ENCODE results near the gene CXCL13.

The CXCL13 gene

DNA sequence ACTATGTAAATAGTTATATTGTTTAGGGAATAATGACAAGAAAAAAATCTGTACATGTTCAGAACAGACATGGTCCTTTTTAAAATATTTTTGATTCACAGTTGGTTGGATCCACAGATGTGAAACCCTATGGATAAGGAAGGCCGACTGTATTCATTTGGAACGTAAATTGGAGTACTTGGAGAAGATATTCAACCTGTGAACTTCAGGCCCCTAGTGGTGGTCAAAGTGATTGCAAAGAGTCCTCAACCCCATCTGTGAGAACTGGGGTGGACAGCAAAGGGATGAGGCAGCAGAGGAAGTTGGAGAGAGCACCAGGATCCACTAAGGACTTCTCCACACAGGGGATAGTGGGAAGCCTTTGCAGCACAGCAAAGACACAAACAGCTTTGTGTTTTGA, 6.2 kb upstream of the CXCL13 start:
- peak; percentile 29 for DNase-seq
- no peak overlapping the region for H3K27ac Mint-ChIP-seq
- TF ChIP-seq, protein P1, sequence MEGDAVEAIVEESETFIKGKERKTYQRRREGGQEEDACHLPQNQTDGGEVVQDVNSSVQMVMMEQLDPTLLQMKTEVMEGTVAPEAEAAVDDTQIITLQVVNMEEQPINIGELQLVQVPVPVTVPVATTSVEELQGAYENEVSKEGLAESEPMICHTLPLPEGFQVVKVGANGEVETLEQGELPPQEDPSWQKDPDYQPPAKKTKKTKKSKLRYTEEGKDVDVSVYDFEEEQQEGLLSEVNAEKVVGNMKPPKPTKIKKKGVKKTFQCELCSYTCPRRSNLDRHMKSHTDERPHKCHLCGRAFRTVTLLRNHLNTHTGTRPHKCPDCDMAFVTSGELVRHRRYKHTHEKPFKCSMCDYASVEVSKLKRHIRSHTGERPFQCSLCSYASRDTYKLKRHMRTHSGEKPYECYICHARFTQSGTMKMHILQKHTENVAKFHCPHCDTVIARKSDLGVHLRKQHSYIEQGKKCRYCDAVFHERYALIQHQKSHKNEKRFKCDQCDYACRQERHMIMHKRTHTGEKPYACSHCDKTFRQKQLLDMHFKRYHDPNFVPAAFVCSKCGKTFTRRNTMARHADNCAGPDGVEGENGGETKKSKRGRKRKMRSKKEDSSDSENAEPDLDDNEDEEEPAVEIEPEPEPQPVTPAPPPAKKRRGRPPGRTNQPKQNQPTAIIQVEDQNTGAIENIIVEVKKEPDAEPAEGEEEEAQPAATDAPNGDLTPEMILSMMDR (IDR thresholded peaks at IDR 0.05), result peak; percentile 48
- H3K4me3 Mint-ChIP-seq, result no peak overlapping the region
- H3K9me3 Mint-ChIP-seq, result no peaks in the 10 kb centered on the region
- H3K27me3 Mint-ChIP-seq (ENCODE audit: low read depth, poor library complexity), result peaks cover 4% of the 10 kb centered on the region
- no peaks in the 10 kb centered on the region for H3K4me1 Mint-ChIP-seq
- H3K36me3 Mint-ChIP-seq (ENCODE audit: low read depth), result no peaks in the 10 kb centered on the region

DNA sequence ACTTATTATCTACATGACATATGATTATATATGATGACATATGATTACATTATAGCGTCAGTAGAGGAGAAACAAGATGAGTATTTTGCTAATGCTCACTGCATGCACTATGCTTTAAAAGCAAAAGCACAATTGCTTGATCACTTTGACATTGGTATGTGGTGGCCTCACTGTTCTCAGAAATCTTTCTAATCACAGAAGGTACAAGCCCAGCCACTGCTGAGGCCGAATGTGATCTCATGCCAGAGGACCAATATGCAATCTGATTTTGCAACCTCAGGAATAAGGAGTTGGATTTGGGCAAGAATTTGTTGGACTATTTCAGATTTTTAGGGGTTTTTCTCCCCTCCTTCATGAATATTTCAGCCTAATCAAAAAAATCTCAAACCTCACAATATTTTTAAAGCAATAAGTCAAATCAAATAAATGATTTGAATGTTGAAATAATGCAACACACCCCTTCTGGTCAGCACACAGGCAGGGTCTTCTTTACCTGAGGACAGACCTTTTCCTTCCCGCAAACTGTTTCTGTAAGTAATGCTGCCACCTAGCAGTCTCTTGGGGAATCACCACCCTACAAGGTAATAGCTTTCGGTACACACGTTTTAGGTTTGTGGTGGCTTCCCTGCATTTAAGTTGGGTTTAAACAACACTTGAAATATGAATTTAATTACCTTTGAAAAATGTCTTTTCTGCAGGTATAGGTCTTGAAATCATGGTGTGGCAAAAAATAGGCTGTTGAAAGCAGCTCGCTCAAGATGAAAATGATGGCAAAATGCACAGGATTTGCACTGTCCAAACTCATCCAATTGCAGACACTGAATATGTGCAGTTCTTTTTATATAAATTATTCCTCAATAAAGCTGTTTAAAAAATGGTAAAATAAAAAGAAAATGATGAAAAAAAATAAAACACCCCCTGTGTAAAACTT, 4.8 kb upstream of the CXCL13 start:
- Mint-ChIP-seq H3K9me3 (no peaks in the 10 kb centered on the region), H3K4me3 (no peak overlapping the region), H3K36me3 (ENCODE audit: low read depth) (no peaks in the 10 kb centered on the region), H3K27ac (no peak overlapping the region), H3K27me3 (ENCODE audit: low read depth, poor library complexity) (peaks cover 7% of the 10 kb centered on the region), H3K4me1 (no peaks in the 10 kb centered on the region)
- DNase-seq, result peak; percentile 31
- TF ChIP-seq, protein P1 (IDR thresholded peaks at IDR 0.05), result peak; percentile 79

DNA sequence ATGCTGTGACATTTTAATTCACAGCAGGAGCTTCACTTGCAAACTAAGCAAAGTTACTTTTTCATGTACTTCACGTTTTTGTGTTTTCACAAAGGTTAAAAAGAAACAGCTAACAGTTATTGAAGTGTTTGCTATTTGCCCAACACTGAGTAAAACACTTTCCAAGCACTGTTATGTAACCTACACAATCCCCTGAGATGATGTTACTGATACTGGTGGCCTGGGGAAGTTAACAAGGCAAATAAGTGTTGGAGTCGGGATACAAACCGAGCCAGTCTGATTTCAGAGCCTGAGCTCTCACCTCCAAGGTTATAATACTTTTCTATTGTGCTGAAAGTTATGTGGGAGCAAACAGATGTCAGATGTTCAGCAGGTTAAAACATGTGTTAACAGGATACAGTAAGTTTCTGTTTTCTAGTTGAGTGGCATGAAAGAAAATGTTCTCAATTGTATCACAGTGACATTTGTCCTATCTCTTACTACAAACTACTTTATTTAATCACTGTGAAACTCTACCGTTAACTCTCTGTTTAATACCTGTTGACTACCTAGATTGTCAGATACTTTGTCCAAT, 3.9 kb upstream of the CXCL13 start:
- DNase-seq, result no peak
- Mint-ChIP-seq H3K9me3 (no peaks in the 10 kb centered on the region), H3K4me3 (no peak overlapping the region), H3K36me3 (ENCODE audit: low read depth) (no peaks in the 10 kb centered on the region), H3K27me3 (ENCODE audit: low read depth, poor library complexity) (peaks cover 7% of the 10 kb centered on the region), H3K27ac (no peak overlapping the region), H3K4me1 (peaks cover 2% of the 10 kb centered on the region)
- TF ChIP-seq, protein P1 (IDR thresholded peaks at IDR 0.05), result no peak

DNA sequence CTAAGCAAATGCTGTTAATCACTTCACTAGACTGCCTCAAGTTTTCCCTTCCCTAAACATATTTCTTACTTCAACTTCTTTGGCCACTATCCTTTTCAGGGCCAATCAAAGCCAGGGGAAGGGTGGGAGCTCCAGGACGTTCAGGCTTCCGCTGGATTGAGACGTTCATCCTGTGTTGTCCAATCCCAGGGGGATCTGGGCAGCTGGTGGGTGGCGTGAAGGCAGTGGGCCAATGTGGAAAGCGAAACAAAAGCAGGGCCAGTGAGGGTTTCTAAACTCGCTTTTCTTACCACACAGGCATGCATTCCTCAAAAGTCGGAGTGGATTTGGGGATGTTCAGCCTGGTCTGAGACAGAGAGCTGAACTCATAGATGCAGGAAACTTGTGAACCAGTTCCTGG, 7.6 kb downstream of the CXCL13 start:
- no peaks in the 10 kb centered on the region for H3K36me3 Mint-ChIP-seq (ENCODE audit: low read depth)
- TF ChIP-seq, protein P1 (IDR thresholded peaks at IDR 0.05), result no peak
- no peak overlapping the region for H3K4me3 Mint-ChIP-seq
- no peaks in the 10 kb centered on the region for H3K27me3 Mint-ChIP-seq (ENCODE audit: low read depth, poor library complexity)
- peaks cover 6% of the 10 kb centered on the region for H3K4me1 Mint-ChIP-seq
- peak overlapping the region; percentile 15 for H3K27ac Mint-ChIP-seq
- DNase-seq, result no peak
- H3K9me3 Mint-ChIP-seq, result no peaks in the 10 kb centered on the region

DNA sequence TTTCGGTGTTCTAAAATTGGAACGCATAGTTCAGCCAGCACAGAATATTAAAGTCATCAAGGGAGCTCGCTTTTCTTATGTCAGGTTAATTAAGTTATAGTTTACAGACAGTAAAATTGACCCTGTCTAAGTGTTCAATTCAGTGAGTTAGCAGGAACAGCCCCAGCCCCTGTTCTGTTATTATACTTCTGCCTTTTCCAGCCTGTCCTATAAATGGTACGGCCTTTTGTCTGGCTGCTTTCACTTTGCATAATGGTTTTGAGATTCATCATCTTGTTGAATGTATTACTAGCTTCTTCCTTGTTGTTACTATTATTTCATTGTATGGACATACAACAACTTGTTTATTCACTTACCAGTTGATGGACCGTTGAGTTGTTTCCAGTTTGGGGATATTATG, 9.5 kb downstream of the CXCL13 start:
- H3K9me3 Mint-ChIP-seq, result no peaks in the 10 kb centered on the region
- H3K4me3 Mint-ChIP-seq, result no peak overlapping the region
- DNase-seq, result no peak
- H3K27ac Mint-ChIP-seq, result no peak overlapping the region
- peaks cover 17% of the 10 kb centered on the region for H3K4me1 Mint-ChIP-seq
- TF ChIP-seq, protein P1 (IDR thresholded peaks at IDR 0.05), result no peak
- no peaks in the 10 kb centered on the region for H3K27me3 Mint-ChIP-seq (ENCODE audit: low read depth, poor library complexity)
- no peaks in the 10 kb centered on the region for H3K36me3 Mint-ChIP-seq (ENCODE audit: low read depth)

Data from nephron progenitor cell (in vitro differentiated cells).